ENCODE data around the gene PLB1. TPM values are rescaled to one million over a fixed set of nuclear protein-coding genes. Genes with fewer than 3 reads are reported as not detected.

PLB1 gene
- total RNA-seq, 1 donor from 2014 or later, result 0.64 TPM

DNA sequence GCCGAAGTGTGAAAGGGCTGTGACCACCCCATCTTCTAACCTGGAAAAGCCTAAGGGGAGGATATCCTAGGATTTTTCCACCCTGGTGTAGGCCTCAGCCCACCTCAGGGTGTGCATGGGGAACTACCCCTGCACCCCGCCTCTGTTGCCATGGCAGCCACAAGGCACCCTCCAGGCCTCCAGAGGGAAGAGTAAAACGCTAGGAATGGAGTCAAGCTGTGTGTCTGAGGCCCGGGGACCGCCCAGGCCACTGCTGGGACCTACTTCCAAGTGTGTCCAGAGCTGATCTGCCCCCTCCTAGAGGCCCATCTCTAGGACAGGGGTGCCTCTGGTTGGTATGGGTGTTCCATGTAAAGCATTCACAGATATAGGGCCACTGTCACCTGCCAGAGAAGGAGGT is 86.7 kb downstream of the PLB1 start:
- ChIA-PET POLR2A (no interaction called here), CTCF (no interaction called here)
- no peak overlapping the region for H3K27ac Mint-ChIP-seq

DNA sequence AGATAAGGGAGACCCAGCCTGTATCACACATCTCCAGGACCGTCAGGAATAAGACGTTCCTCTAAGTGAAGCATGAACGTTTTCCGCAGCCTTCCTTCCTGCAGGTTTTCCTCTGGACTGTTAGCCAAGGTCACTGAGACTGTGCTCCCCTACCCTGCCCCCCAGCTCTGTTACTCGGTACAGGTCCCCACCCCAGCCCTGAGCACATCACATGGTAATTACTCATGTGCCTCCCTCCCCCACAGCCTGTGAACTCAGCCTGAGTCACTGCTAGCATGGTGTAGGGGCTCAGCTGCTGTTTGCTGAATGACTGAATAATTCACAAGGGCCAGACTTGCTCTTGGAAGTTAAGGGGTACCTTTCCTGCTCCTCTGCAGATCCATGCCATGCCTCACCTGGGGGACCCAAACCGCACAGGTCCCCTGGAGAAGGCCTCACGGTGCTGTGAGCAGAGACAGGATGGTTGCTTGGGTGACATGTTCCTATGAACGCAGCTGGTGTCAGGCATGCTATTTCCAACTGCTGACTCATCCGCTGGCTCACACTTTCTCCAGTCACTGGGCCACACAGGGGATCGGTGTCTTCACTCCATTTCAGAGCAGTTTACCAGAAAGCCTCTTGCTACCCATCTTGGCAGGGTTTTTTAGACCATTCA is 88.2 kb downstream of the PLB1 start:
- Mint-ChIP-seq H3K27ac (no peak overlapping the region), H3K27me3 (peaks cover 4% of the 10 kb centered on the region), H3K9me3 (no peaks in the 10 kb centered on the region), H3K4me3 (no peak overlapping the region), H3K4me1 (no peaks in the 10 kb centered on the region), H3K36me3 (ENCODE audit: low read depth) (no peaks in the 10 kb centered on the region)
- CTCF ChIA-PET, result interaction anchor here (1.0 kb wide), 1 partner anchor 10 kb away, joined by 3 read pairs; no protein-coding TSS in a partner anchor
- POLR2A ChIA-PET, result interaction anchor here (0.5 kb wide), 1 partner anchor 168 kb away, joined by 4 read pairs; the partner anchor contains the start of gene PPP1CB
- DNase-seq (no peak), ATAC-seq (ENCODE audit: low read depth) (peak; percentile 64)
- TF ChIP-seq, protein P1, sequence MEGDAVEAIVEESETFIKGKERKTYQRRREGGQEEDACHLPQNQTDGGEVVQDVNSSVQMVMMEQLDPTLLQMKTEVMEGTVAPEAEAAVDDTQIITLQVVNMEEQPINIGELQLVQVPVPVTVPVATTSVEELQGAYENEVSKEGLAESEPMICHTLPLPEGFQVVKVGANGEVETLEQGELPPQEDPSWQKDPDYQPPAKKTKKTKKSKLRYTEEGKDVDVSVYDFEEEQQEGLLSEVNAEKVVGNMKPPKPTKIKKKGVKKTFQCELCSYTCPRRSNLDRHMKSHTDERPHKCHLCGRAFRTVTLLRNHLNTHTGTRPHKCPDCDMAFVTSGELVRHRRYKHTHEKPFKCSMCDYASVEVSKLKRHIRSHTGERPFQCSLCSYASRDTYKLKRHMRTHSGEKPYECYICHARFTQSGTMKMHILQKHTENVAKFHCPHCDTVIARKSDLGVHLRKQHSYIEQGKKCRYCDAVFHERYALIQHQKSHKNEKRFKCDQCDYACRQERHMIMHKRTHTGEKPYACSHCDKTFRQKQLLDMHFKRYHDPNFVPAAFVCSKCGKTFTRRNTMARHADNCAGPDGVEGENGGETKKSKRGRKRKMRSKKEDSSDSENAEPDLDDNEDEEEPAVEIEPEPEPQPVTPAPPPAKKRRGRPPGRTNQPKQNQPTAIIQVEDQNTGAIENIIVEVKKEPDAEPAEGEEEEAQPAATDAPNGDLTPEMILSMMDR (IDR thresholded peaks at IDR 0.05), result no peak
- intact Hi-C loops (cut with micrococcal nuclease), result no loop called here

More for the DNA sequence above, 86.7 kb downstream of the PLB1 start:
- Mint-ChIP-seq H3K4me3 (no peak overlapping the region), H3K9me3 (no peaks in the 10 kb centered on the region), H3K27me3 (peaks cover 4% of the 10 kb centered on the region), H3K4me1 (no peaks in the 10 kb centered on the region), H3K36me3 (ENCODE audit: low read depth) (no peaks in the 10 kb centered on the region)
- TF ChIP-seq, protein P1 (IDR thresholded peaks at IDR 0.05), result no peak
- intact Hi-C loops (cut with micrococcal nuclease), result no loop called here
- no peak for DNase-seq
- no peak for ATAC-seq (ENCODE audit: low read depth)

DNA sequence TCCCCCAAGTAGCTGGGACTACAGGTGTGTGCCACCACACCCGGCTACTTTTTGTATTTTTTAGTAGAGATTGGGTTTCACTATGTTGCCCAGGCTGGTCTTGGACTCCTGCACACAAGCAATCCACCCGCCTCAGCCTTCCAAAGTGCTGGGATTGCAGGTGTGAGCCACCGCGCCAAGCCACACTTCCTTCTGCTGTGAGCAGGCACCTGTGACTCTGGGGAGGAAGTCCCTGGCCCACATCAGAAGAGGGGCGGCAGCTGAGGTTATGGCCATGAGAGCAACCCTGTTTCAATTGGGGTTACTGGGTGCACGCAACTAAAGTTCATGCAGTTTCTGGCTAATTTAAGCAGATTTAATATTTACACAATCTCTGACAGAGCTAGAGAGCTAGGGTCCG is 91.0 kb downstream of the PLB1 start:
- intact Hi-C loops (cut with micrococcal nuclease), result no loop called here
- TF ChIP-seq, protein P1 (IDR thresholded peaks at IDR 0.05), result no peak
- ChIA-PET CTCF (no interaction called here), POLR2A (interaction anchor here (0.6 kb wide), 1 partner anchor 28 kb away, joined by 3 read pairs; no protein-coding TSS in a partner anchor)
- H3K4me1 Mint-ChIP-seq, result no peaks in the 10 kb centered on the region
- H3K27me3 Mint-ChIP-seq, result peaks cover 4% of the 10 kb centered on the region
- no peak overlapping the region for H3K4me3 Mint-ChIP-seq
- ATAC-seq (ENCODE audit: low read depth) (no peak), DNase-seq (no peak)
- H3K9me3 Mint-ChIP-seq, result no peaks in the 10 kb centered on the region
- H3K36me3 Mint-ChIP-seq (ENCODE audit: low read depth), result no peaks in the 10 kb centered on the region
- H3K27ac Mint-ChIP-seq, result no peak overlapping the region

DNA sequence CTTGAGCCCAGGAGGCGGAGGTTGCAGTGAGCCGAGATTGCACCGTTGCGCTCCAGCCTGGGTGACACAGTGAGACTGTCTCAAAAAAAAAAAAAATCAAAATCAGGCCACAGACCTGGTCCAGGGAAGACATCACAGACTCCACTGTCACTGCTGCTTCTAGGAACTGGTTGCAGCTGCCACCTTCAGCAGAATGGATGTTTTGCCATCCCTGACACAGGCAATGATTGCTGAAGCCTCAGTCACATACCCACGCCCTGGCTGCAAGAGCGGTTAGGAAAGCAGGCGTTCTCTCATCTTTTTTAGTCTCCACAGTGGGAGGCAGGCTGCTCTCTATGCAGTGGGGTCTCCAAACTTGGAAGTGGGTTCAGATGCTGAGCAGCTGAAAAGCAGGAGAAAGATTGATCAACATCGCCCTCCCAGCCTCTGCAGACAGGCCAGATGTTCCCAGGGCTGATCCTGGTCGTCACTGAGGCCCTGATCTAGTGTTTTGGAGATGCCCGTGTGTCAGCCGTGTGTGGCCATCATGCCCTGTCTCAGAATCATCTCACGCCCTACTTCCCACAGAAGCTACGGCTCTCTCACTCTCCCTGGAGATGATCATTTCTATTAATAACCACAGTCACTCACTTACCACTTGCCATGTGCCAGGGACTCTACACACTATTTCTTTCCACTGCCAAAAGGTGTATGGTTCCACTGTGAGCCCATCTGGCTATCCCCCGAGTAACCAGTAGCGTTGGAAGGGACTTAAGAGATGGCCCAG is 91.8 kb downstream of the PLB1 start:
- intact Hi-C loops (cut with micrococcal nuclease), result no loop called here
- no peaks in the 10 kb centered on the region for H3K36me3 Mint-ChIP-seq (ENCODE audit: low read depth)
- no peaks in the 10 kb centered on the region for H3K4me1 Mint-ChIP-seq
- H3K9me3 Mint-ChIP-seq, result no peaks in the 10 kb centered on the region
- POLR2A ChIA-PET, result interaction anchor here (0.6 kb wide), 1 partner anchor 204 kb away, joined by 5 read pairs; no protein-coding TSS in a partner anchor
- ATAC-seq (ENCODE audit: low read depth), result no peak
- peaks cover 9% of the 10 kb centered on the region for H3K27me3 Mint-ChIP-seq
- CTCF ChIA-PET, result no interaction called here
- no peak overlapping the region for H3K27ac Mint-ChIP-seq
- H3K4me3 Mint-ChIP-seq, result no peak overlapping the region
- TF ChIP-seq, protein P1 (IDR thresholded peaks at IDR 0.05), result no peak
- no peak for DNase-seq

DNA sequence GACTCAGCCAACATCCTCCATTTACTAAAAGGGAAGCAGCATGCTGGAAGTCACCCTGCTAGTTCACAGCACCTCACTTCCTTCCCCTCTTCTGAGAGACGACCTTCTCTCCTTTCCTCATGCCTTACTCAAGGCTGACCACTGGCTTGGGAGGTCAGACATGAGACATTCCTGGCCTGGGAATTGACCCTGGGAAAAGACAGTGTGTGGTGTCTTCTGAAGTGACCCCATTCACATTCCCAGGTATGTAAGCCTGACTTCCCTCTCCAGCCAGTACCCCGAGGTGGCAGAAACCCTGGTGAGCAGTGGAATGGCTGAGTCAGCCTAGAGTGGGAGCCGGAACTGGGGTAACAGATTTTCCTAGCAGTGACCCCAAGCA is 92.4 kb downstream of the PLB1 start:
- no peaks in the 10 kb centered on the region for H3K4me1 Mint-ChIP-seq
- no peak overlapping the region for H3K27ac Mint-ChIP-seq
- ATAC-seq (ENCODE audit: low read depth), result no peak
- TF ChIP-seq, protein P1 (IDR thresholded peaks at IDR 0.05), result no peak
- no peak overlapping the region for H3K4me3 Mint-ChIP-seq
- no peaks in the 10 kb centered on the region for H3K9me3 Mint-ChIP-seq
- intact Hi-C loops (cut with micrococcal nuclease), result no loop called here
- ChIA-PET POLR2A (interaction anchor here (0.6 kb wide), 1 partner anchor 205 kb away, joined by 5 read pairs; no protein-coding TSS in a partner anchor), CTCF (interaction anchor here (0.7 kb wide), 1 partner anchor 382 kb away, joined by 3 read pairs; no protein-coding TSS in a partner anchor)
- H3K36me3 Mint-ChIP-seq (ENCODE audit: low read depth), result no peaks in the 10 kb centered on the region
- no peak for DNase-seq
- H3K27me3 Mint-ChIP-seq, result peaks cover 9% of the 10 kb centered on the region
